GM18498 (cell line): Measurements from ENCODE around the gene PANX1.
A peak's percentile ranks its signal among the peaks of the same experiment; 100 is the strongest.
"Not testable (repeated sequence)": the region's sequence is repeated elsewhere in the genome, so short reads cannot be mapped to it uniquely, and the experiment has no call there.

Source experiments
- ATAC-seq: cut with Tn5 transposase; IDR thresholded peaks from one replicate; pipeline ENCODE4 v1.9.1; 2021; ENCODE audit warnings: mild to moderate bottlenecking, moderate library complexity; ENCODE audit not compliant: unreplicated experiment

PANX1 gene

GRCh38 chr11:94148189-94148588 is 19.5 kb downstream of the PANX1 start:
- no peak for ATAC-seq

GRCh38 chr11:94149431-94150017 is 20.9 kb downstream of the PANX1 start:
- no peak for ATAC-seq

GRCh38 chr11:94150056-94150455 is 21.4 kb downstream of the PANX1 start:
- no peak for ATAC-seq

- no peak for ATAC-seq
Observed at GRCh38 chr11:94150704-94151685, 22.4 kb downstream of the PANX1 start.

- ATAC-seq: peak; percentile 54
Observed at GRCh38 chr11:94151903-94152677, 23.4 kb downstream of the PANX1 start.

GRCh38 chr11:94152678-94153065 is 24.0 kb downstream of the PANX1 start:
- ATAC-seq: no peak

GRCh38 chr11:94153320-94153719 is 24.7 kb downstream of the PANX1 start:
- ATAC-seq: no peak

- ATAC-seq: no peak
Observed at GRCh38 chr11:94154095-94154856, 25.6 kb downstream of the PANX1 start.

GRCh38 chr11:94157339-94157738 is 28.7 kb downstream of the PANX1 start:
- ATAC-seq: not testable (repeated sequence)

- ATAC-seq: no peak
Observed at GRCh38 chr11:94168882-94169281, 40.2 kb downstream of the PANX1 start.

- ATAC-seq: no peak
Observed at GRCh38 chr11:94169516-94169915, 40.9 kb downstream of the PANX1 start.

- ATAC-seq: no peak
Observed at GRCh38 chr11:94169930-94170545, 41.4 kb downstream of the PANX1 start.

GRCh38 chr11:94170953-94171352 is 42.3 kb downstream of the PANX1 start:
- no peak for ATAC-seq

- peak; percentile 59 for ATAC-seq
Observed at GRCh38 chr11:94171693-94172440, 43.2 kb downstream of the PANX1 start.

GRCh38 chr11:94175535-94175934 is 46.9 kb downstream of the PANX1 start:
- ATAC-seq: no peak

GRCh38 chr11:94178331-94178730 is 49.7 kb downstream of the PANX1 start:
- ATAC-seq: no peak

- no peak for ATAC-seq
Observed at GRCh38 chr11:94179696-94180095, 51.1 kb downstream of the PANX1 start.

GRCh38 chr11:94181526-94181925 is 52.9 kb downstream of the PANX1 start:
- ATAC-seq: no peak

GRCh38 chr11:94181943-94182342 is 53.3 kb downstream of the PANX1 start:
- no peak for ATAC-seq
